NCI-H510A treated with DMSO at 0.1 percent for 48 hours (cell line): Measurements from ENCODE around the gene BFAR.
"Not testable (repeated sequence)": the region's sequence is repeated elsewhere in the genome, so short reads cannot be mapped to it uniquely, and the experiment has no call there.

Experiments used
- DNase-seq: peaks from one replicate; lab custom pipeline; 2025; lab: John Stamatoyannopoulos, UW

The BFAR gene

DNA sequence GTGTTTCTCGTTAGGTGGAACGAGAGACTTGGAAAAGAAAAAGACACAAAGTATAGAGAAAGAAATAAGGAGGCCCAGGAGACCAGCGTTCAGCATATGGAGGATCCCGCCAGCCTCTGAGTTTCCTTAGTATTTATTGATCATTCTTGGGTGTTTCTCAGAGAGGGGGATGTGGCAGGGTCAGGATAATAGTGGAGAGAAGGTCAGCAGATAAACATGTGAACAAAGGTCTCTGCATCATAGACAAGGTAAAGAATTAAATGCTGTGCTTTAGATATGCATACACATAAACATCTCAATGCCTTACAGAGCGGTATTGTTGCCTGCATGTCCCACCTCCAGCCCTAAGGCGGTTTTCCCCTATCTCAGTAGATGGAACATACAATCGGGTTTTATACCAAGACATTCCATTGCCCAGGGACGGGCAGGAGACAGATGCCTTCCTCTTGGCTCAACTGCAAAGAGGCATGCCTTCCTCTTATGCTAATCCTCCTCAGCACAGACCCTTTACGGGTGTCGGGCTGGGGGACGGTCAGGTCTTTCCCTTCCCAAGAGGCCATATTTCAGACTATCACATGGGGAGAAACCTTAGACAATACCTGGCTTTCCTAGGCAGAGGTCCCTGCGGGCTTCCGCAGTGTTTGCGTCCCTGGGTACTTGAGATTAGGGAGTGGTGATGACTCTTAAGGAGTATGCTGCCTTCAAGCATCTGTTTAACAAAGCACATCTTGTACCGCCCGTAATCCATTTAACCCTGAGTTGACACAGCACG, 3.6 kb downstream of the BFAR start:
- DNase-seq = not testable (repeated sequence)

DNA sequence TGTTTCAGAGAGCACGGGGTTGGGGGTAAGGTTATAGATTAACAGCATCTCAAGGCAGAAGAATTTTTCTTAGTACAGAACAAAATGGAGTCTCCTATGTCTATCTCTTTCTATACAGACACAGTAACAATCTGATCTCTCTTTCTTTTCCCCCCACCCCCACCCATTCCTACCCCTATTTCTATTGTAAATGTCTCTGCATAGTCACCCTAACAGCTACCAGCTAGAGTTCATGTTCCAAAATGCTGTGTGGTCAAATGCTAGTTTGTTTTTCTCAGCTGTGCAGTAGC, 4.1 kb downstream of the BFAR start:
- DNase-seq = not testable (repeated sequence)

- peak; percentile 73 for DNase-seq
These were observed 7.8 kb downstream of the BFAR start for GRCh38 chr16:14640538-14640937.

DNA sequence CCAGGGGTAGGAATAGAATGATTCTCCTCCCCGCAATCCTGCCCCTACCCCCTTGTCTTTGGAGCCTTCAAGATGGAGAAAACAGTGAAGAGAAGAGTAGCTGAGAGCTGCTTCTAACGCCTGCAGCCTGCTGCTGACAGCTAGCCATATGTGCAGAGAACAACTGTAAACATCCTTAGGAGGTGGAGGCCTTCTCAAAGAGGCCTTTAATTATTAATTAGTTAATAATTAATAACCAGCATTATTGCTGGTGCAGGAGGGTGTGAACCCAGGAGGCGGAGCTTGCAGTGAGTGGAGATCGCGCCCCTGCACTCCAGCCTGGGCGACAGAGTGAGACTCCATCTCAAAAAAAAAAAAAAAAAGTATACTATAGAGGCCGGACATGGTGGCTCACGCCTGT, 8.5 kb downstream of the BFAR start:
- no peak for DNase-seq

DNA sequence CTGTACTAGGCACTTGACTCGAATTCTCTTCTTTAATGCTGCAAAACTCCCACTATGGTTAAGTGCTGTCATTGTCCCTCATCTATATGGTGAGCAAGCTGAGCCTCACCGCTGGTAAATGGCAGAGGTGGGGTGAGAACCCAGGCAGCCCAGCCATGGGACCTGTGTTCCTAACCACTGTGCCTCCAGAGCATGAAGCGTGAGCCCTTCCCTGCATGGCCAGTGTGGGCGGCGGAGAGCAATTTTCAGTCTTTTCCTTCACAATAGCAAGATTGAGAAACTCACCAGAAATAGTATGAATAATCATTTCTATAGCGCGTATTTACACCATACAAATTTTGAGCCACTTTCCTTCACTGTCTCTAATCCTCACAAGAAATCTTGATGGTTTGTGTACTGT, 9.2 kb downstream of the BFAR start:
- DNase-seq = no peak

DNA sequence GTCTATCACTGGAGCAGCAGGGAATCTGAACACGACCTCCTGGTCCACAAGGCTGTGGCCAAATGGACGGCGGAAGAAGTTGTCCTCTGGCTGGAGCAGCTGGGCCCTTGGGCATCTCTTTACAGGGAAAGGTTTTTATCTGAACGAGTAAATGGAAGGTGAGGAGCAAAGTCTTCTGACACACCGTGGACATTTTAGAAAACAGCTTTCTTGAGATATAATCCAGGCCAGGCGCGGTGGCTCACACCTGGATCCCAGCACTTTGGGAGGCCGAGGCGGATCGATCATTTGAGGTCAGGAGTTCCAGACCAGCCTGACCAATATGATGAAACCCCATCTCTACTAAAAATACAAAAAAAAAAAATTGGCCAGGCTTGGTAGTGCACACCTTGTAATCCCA, 17.1 kb downstream of the BFAR start:
- DNase-seq = no peak

GRCh38 chr16:14650629-14651028, 17.9 kb downstream of the BFAR start:
- no peak for DNase-seq

DNA sequence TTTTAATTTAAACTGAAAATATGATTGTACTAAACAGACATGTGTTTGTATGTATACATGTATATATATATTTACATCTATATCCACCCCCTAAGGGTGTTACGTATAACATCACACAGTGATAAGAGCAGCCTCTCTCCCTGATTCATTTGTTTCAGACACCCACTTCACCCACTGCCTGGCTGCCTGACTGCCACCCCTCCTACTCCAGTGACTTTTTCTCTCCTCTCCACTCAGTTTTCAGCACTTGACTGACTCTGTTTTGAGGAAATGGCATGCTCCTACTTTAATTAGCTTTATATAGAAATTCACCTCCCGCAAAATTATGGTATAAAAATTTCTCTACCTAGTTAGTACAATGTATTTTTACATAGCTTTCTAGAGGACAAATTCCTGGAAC, 20.0 kb downstream of the BFAR start:
- DNase-seq = no peak

DNA sequence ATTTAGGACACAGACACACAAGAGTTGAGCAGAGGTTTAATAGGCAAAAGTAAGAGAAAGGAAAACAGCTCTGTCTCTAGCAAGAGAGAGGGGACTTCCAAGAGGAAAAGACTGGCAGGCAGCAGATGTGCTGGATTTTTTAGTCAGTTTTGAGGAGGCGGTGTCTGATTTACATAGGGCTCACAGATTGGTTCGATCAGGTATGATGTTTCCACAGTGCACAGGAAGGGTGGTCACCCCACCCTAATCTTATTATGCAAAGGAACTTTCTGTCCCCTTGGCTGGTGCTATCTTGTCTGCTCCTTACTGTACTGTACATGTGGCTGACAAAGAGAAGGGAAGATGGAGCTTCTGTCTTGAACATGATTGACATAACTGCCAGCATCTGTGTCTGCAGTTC, 25.3 kb downstream of the BFAR start:
- no peak for DNase-seq

DNA sequence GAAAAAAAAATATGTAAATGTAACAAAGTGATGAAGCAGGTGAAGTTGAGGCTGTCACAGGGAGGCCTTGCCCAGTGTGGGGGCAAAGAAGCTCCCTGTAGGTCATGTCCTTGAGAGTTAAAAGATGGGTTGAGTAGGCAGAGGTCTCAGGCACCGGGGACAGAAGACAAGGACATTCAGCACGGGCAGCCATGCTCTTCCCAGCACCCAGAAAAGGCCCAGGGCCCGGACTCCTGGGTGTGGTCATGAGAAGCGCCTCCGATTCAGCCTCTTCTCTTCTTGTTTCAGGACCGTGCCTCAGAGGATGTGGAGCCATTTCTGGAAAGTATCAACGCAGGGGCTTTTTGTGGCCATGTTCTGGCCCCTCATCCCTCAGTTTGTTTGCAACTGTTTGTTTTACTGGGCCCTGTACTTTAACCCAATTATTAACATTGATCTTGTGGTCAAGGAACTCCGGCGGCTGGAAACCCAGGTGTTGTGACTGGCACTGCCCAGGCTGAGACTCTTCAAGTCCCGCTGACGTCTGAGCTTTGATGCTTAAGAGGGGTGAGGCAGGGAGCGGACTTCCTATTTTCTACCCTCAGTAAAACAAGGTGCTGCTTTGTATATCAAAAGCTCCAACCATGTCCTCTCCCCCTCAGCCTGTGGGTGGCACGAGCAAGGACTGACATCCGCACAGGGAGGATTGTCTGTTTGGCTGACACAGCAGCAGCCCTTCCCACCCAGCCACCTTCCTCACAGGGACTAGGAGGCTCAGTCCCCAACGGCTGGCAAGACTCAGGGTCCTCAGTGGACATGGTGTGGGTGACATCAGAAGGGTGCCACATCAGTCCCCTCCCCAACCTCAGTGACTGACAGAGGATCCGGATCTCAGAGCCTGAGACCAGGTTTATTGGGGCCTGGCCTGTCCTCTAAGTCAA, 34.9 kb downstream of the BFAR start:
- DNase-seq = no peak

- DNase-seq = no peak
These were observed 35.9 kb downstream of the BFAR start for GRCh38 chr16:14668556-14669223.

DNA sequence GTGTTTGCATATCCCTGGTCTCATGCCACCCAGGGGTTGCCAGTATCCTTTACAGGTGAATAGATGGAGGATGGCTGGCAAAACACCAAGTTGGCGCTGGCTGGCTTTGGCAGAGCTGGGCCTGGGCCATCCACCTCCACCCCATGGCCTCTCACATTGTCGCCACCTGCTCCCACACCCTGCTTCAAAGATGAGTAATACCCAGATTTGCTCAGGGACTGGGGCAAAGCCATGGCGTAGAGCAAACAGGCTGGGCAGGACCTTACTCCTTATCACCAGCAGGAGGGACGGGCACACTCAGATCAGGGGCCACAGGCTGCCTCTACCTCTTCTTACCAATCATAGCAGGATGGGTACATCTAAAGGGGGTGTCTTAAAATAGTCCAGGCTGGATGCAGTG, 37.0 kb downstream of the BFAR start:
- no peak for DNase-seq

DNA sequence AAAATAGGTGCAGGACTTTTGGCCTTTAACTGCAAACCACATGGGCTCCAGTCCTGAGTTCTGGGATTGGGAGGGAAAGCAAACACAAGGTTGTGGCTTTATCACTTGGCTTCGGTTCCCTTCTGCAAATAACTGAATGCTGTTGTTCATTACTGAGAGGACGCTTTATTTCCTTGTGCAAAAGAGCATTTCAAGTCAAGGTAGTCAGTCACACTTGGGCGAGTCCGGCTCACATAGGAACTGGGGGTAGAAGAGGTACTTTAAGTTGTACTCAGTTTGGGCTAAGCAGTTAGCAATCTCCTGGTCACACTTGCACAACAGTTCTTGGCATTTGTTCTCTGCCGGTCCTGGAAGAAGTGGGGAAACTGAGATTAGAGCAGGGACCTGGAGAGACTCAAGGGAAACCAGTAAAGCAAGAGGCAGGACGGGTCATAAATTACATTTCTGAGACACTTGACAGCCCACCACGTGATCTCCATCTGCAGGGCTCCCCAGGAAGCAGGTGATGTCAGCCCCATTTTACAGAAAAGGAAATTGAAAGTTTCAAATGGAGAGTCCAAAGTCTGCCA, 39.7 kb downstream of the BFAR start:
- no peak for DNase-seq

GRCh38 chr16:14676633-14677032, 43.9 kb downstream of the BFAR start:
- no peak for DNase-seq

DNA sequence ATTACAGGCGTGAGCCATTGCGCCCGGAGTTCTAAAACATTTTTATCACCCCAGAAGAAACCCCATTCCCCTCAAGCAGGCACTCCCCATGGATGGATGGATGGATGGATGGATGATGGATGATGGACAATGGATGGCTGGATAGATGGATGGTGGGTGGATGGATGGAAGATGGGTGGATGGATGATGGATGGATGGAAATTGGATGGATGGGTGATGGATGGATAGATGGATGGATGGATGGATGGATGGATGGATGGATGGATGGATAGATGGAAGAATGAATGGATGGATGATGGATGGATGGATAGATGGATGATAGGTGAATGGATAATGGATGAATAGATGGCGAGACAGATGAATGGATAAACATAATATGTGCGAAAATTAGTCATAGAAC, 44.9 kb downstream of the BFAR start:
- no peak for DNase-seq

- no peak for DNase-seq
These were observed 46.2 kb downstream of the BFAR start for GRCh38 chr16:14678748-14679497.

- DNase-seq = not testable (repeated sequence)
These were observed 47.6 kb downstream of the BFAR start for GRCh38 chr16:14680396-14680795.

DNA sequence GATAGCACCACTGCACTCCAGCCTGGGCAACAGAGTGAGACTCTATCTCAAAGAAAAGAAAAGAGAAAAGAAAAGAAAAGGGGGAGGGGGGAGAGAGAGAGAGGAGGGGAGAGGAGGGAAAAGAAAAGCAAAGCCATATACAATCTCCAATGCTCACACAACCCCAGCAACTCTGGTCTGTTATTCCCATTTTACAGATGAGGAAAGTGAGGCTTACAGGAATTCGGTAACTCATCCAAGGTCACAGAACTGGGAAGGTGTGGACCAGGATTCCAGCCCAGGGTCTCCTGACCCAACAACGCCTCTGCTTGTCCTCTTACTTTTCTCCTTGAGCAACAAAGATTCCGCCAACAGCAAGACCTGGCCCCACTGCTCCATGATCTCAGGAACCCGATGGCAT, 48.4 kb downstream of the BFAR start:
- no peak for DNase-seq

GRCh38 chr16:14682121-14682520, 49.4 kb downstream of the BFAR start:
- no peak for DNase-seq

- not testable (repeated sequence) for DNase-seq
These were observed 53.4 kb downstream of the BFAR start for GRCh38 chr16:14685870-14686793.

DNA sequence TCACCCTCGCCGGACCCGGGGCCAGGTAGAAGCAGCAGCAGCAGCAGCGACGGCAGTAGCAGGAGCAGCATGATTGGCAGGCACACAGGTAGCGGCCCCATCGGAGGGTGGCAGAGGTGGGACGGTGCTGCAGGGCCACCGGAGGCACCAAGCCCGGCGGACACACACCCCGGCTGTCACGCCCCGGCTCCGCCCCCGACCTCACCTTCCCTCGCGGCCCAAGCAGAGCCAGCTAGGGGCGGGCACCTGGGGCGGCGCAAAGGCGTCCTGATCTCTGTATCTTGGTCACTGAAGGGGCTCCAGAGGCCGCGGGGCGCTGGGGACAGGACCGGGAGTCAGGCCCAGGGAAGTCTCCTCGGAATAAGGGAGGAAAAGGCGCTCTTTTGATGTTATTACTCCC, 61.4 kb downstream of the BFAR start, which contains the start of gene PLA2G10:
Gene PLA2G10, minus strand, starts transcription at position 180 of the 400 bp plus-strand sequence. Its CDS starts 79 bp downstream, at position 101.
- not testable (repeated sequence) for DNase-seq
